GM12875 (cell line): ENCODE results near the gene LXN.
A peak's percentile ranks its signal among the peaks of the same experiment; 100 is the strongest.

Source experiments
- H3K4me3 ChIP-seq: one replicate; pipeline ENCODE4 v1.5.1; 2011; ENCODE audit warnings: low read depth, low read length, control low read depth
- CTCF ChIP-seq: IDR thresholded peaks from 2 replicates; pipeline ENCODE4 v1.5.1; 2011; ENCODE audit warnings: low read depth, mild to moderate bottlenecking, control low read depth, inconsistent platforms, low read length, moderate library complexity, borderline replicate concordance; ENCODE audit not compliant: insufficient read depth

Gene LXN

GRCh38 chr3:158685159-158685558 is 12.7 kb upstream of the LXN start:
- TF ChIP-seq CTCF: no peak
- H3K4me3 ChIP-seq: no peak overlapping the region

GRCh38 chr3:158683230-158683962 is 10.9 kb upstream of the LXN start:
- no peak overlapping the region for H3K4me3 ChIP-seq
- no peak for TF ChIP-seq CTCF

- no peak for TF ChIP-seq CTCF
- H3K4me3 ChIP-seq: no peak overlapping the region
Measured at GRCh38 chr3:158680861-158681260, 8.4 kb upstream of the LXN start.

GRCh38 chr3:158679547-158680000 is 7.1 kb upstream of the LXN start:
- no peak for TF ChIP-seq CTCF
- no peak overlapping the region for H3K4me3 ChIP-seq

- TF ChIP-seq CTCF: no peak
- H3K4me3 ChIP-seq: no peak overlapping the region
Measured at GRCh38 chr3:158678687-158679086, 6.2 kb upstream of the LXN start.

GRCh38 chr3:158671821-158672214 is 630 bp downstream of the LXN start:
- peak overlapping the region; percentile 74 for H3K4me3 ChIP-seq
- no peak for TF ChIP-seq CTCF

- no peak overlapping the region for H3K4me3 ChIP-seq
- no peak for TF ChIP-seq CTCF
Measured at GRCh38 chr3:158668506-158668905, 3.9 kb downstream of the LXN start.
